H9 (cell line): ENCODE measurements around the gene CHST14. TPM values are rescaled to one million over a fixed set of nuclear protein-coding genes. Genes with fewer than 3 reads are reported as not detected.

Source experiments
- DNase-seq: peaks from one replicate; pipeline ENCODE4 v3.0.0-alpha.2; 2017
- H2AFZ ChIP-seq: one replicate; pipeline ENCODE4 v1.6.1; 2013; ENCODE audit warnings: mild to moderate bottlenecking, low read length, control low read depth, moderate library complexity
- H2AK5ac ChIP-seq: 2 replicates; pipeline ENCODE4 v1.6.1; 2013; ENCODE audit warnings: low read length, control low read depth, mixed read lengths; ENCODE audit not compliant: insufficient read length
- H2BK120ac ChIP-seq: one replicate; pipeline ENCODE4 v1.6.1; 2013; ENCODE audit warnings: low read depth, mild to moderate bottlenecking, low read length, control low read depth, inconsistent platforms; ENCODE audit not compliant: poor library complexity, severe bottlenecking
- H2BK12ac ChIP-seq: 2 replicates; pipeline ENCODE4 v1.6.1; 2013; ENCODE audit warnings: low read length, control low read depth, mixed read lengths, low read depth; ENCODE audit not compliant: insufficient read length
- H2BK15ac ChIP-seq: 2 replicates; pipeline ENCODE4 v1.6.1; 2013; ENCODE audit warnings: low read depth, low read length, control low read depth
- H2BK20ac ChIP-seq: one replicate; pipeline ENCODE4 v1.6.1; 2013; ENCODE audit warnings: low read depth, mild to moderate bottlenecking, low read length, control low read depth, inconsistent platforms; ENCODE audit not compliant: poor library complexity, severe bottlenecking
- H2BK5ac ChIP-seq: 2 replicates; pipeline ENCODE4 v1.6.1; 2013; ENCODE audit warnings: low read length, control low read depth, mixed read lengths; ENCODE audit not compliant: insufficient read length
- H3K14ac ChIP-seq: 2 replicates; pipeline ENCODE4 v1.6.1; 2013; ENCODE audit warnings: low read length, control low read depth; ENCODE audit not compliant: insufficient read depth
- H3K18ac ChIP-seq: 2 replicates; pipeline ENCODE4 v1.6.1; 2013; ENCODE audit warnings: low read depth, mild to moderate bottlenecking, mixed read lengths, low read length, control low read depth; ENCODE audit not compliant: insufficient read length
- H3K23ac ChIP-seq: 2 replicates; pipeline ENCODE4 v1.6.1; 2013; ENCODE audit warnings: low read length, control low read depth, mixed read lengths, low read depth; ENCODE audit not compliant: insufficient read length
- H3K23me2 ChIP-seq: 2 replicates; pipeline ENCODE4 v1.6.1; 2013; ENCODE audit warnings: low read depth, mild to moderate bottlenecking, mixed read lengths, low read length, control low read depth; ENCODE audit not compliant: insufficient read length, poor library complexity, severe bottlenecking
- H3K27ac ChIP-seq: 2 replicates; pipeline ENCODE4 v1.5.1; 2013; ENCODE audit warnings: low read length, control low read depth, mixed read lengths, low read depth; ENCODE audit not compliant: insufficient read length
- H3K27me3 ChIP-seq: 2 replicates; pipeline ENCODE4 v1.6.1; 2013; ENCODE audit warnings: low read length, control low read depth, inconsistent platforms; ENCODE audit not compliant: insufficient read depth
- H3K4ac ChIP-seq: 2 replicates; pipeline ENCODE4 v1.6.1; 2013; ENCODE audit warnings: low read depth, mild to moderate bottlenecking, control low read depth, inconsistent platforms, low read length, moderate library complexity
- H3K4me1 ChIP-seq: 2 replicates; pipeline ENCODE4 v1.6.1; 2013; ENCODE audit warnings: low read length, control low read depth, inconsistent platforms; ENCODE audit not compliant: insufficient read depth
- H3K4me2 ChIP-seq: 2 replicates; pipeline ENCODE4 v1.6.1; 2013; ENCODE audit warnings: low read length, control low read depth, mixed read lengths; ENCODE audit not compliant: insufficient read length, insufficient read depth
- H3K56ac ChIP-seq: 2 replicates; pipeline ENCODE4 v1.6.1; 2013; ENCODE audit warnings: low read depth, mild to moderate bottlenecking, mixed read lengths, low read length, control low read depth; ENCODE audit not compliant: insufficient read length
- H3K79me1 ChIP-seq: 2 replicates; pipeline ENCODE4 v1.6.1; 2013; ENCODE audit warnings: low read depth, mild to moderate bottlenecking, moderate library complexity, low read length, control low read depth, inconsistent platforms; ENCODE audit not compliant: insufficient read depth, poor library complexity, severe bottlenecking
- H3K79me2 ChIP-seq: 2 replicates; pipeline ENCODE4 v1.6.1; 2013; ENCODE audit warnings: low read length, control low read depth, inconsistent platforms; ENCODE audit not compliant: insufficient read depth
- H3K9ac ChIP-seq: 2 replicates; pipeline ENCODE4 v1.6.1; 2013; ENCODE audit warnings: low read length, control low read depth, mixed read lengths; ENCODE audit not compliant: insufficient read length; ENCODE audit errors: extremely low read depth
- H3K9me3 ChIP-seq: one replicate; pipeline ENCODE4 v1.6.1; 2013; ENCODE audit warnings: low read depth, low read length, inconsistent platforms; ENCODE audit not compliant: control insufficient read depth
- H3T11ph ChIP-seq: one replicate; pipeline ENCODE4 v1.6.1; 2013; ENCODE audit warnings: mild to moderate bottlenecking, low read length, control low read depth, inconsistent platforms
- H4K20me1 ChIP-seq: one replicate; pipeline ENCODE4 v1.6.1; 2013; ENCODE audit not compliant: control insufficient read depth, insufficient read length, insufficient read depth
- H4K5ac ChIP-seq: 2 replicates; pipeline ENCODE4 v1.6.1; 2013; ENCODE audit warnings: low read depth, mild to moderate bottlenecking, mixed read lengths, low read length, control low read depth; ENCODE audit not compliant: insufficient read length
- H4K8ac ChIP-seq: replicated peaks from 2 replicates; pipeline ENCODE4 v1.6.1; 2013; ENCODE audit warnings: low read length, control low read depth, mixed read lengths, low read depth; ENCODE audit not compliant: insufficient read length
- H4K91ac ChIP-seq: 2 replicates; pipeline ENCODE4 v1.6.1; 2013; ENCODE audit warnings: low read depth, mild to moderate bottlenecking, moderate library complexity, mixed read lengths, low read length, control low read depth; ENCODE audit not compliant: insufficient read length
- H3K27ac Mint-ChIP-seq, 3 experiments: 2 replicates in 2 of 3; 3 replicates in 1 of 3; pipeline ENCODE4 v1.8.0; 2020 to 2021; ENCODE audit warnings: mixed read lengths in 3 of 3, mild to moderate bottlenecking in 1 of 3, moderate library complexity in 1 of 3
- H3K27me3 Mint-ChIP-seq: 2 replicates; pipeline ENCODE4 v1.8.0; 2021; ENCODE audit warnings: low read depth, mild to moderate bottlenecking, moderate library complexity, mixed read lengths
- H3K36me3 Mint-ChIP-seq, 3 experiments: 2 replicates in 2 of 3; 3 replicates in 1 of 3; pipeline ENCODE4 v1.8.0; 2020 to 2021; ENCODE audit warnings: low read depth in 3 of 3, mixed read lengths in 3 of 3; ENCODE audit not compliant: insufficient read depth in 1 of 3
- H3K4me1 Mint-ChIP-seq, 2 experiments: 2 replicates each; pipeline ENCODE4 v1.8.0; 2020; ENCODE audit warnings: mixed read lengths in 2 of 2
- H3K4me3 Mint-ChIP-seq, 2 experiments: 2 replicates in 1 of 2; 3 replicates in 1 of 2; pipeline ENCODE4 v1.8.0; 2020 to 2021; ENCODE audit warnings: mild to moderate bottlenecking in 2 of 2, mixed read lengths in 2 of 2, moderate library complexity in 1 of 2
- H3K9me3 Mint-ChIP-seq, 2 experiments: 2 replicates in 1 of 2; 3 replicates in 1 of 2; pipeline ENCODE4 v1.8.0; 2020; ENCODE audit warnings: mild to moderate bottlenecking in 2 of 2, mixed read lengths in 2 of 2, moderate library complexity in 1 of 2
- CTCF ChIP-seq: fragments of 200-600 bp; sonication (generic); conservative IDR thresholded peaks from 3 replicates; pipeline ENCODE4 v1.8.0; 2021; ENCODE audit warnings: antibody characterized with exemption, mild to moderate bottlenecking
- WGBS: extraction: QIAGEN DNeasy Blood & Tissue Kit; methylation state at CpG from one replicate; pipeline ENCODE4 v1.1.7; 2013; ENCODE audit warnings: missing lambda C conversion rate, low lambda C conversion rate, mixed read lengths; ENCODE audit not compliant: insufficient read length; ENCODE audit errors: extremely low coverage; 5-methylcytosine and 5-hydroxymethylcytosine counted together
- total RNA-seq: library from RNA; stranded (reverse); gene quantifications from 2 replicates; pipeline ENCODE4 v1.2.1, GENCODE V29; 2021

The CHST14 gene
- total RNA-seq, 1 experiment from 2014 or later = 25.7 TPM

GRCh38 chr15:40451527-40452158, 19.1 kb upstream of the CHST14 start:
- H3K4ac ChIP-seq = no peak overlapping the region
- H3K4me2 ChIP-seq = no peak overlapping the region
- no peak overlapping the region for H3K27ac ChIP-seq
- H3K36me3 Mint-ChIP-seq = peaks cover 0 to 14% (median 7%) of the 10 kb centered on the region in 3 experiments; a peak in 4 of 7 replicates
- H2BK20ac ChIP-seq = no peak overlapping the region
- TF ChIP-seq CTCF = no peak
- no peaks in the 10 kb centered on the region for H3K27me3 ChIP-seq
- H3K18ac ChIP-seq = no peak overlapping the region
- peaks cover 66% of the 10 kb centered on the region; the same call in 1 of the 2 replicates for H3K79me2 ChIP-seq
- no peak overlapping the region for H4K91ac ChIP-seq
- no peaks in the 10 kb centered on the region for H3K9me3 ChIP-seq
- no CpG with 5 or more reads among the region's 3 CpGs for WGBS
- H4K5ac ChIP-seq = no peak overlapping the region
- H4K8ac ChIP-seq = no peak overlapping the region
- peak overlapping the region; percentile 46 to 94 (median 59); a peak in 5 of 7 replicates for H3K27ac Mint-ChIP-seq
- H3K23ac ChIP-seq = no peak overlapping the region
- no peak overlapping the region; a peak in 2 of 5 replicates for H3K4me3 Mint-ChIP-seq
- H3K23me2 ChIP-seq = no peaks in the 10 kb centered on the region
- no peak overlapping the region for H2BK12ac ChIP-seq
- no peak overlapping the region for H3K56ac ChIP-seq
- H3K9ac ChIP-seq = no peak overlapping the region
- no peak overlapping the region for H2AFZ ChIP-seq
- no peaks in the 10 kb centered on the region for H3K27me3 Mint-ChIP-seq
- peaks cover 6% of the 10 kb centered on the region for H3K79me1 ChIP-seq
- peaks cover 14% of the 10 kb centered on the region; the same call in 1 of the 2 replicates for H3K4me1 ChIP-seq
- no peak overlapping the region for H2AK5ac ChIP-seq
- no peak overlapping the region for H2BK5ac ChIP-seq
- H3T11ph ChIP-seq = no peak overlapping the region
- peaks cover 73 to 74% of the 10 kb centered on the region in 2 experiments for H3K4me1 Mint-ChIP-seq
- no peaks in the 10 kb centered on the region for H4K20me1 ChIP-seq
- H3K9me3 Mint-ChIP-seq = no peaks in the 10 kb centered on the region
- no peak overlapping the region for H2BK120ac ChIP-seq
- no peak overlapping the region for H3K14ac ChIP-seq
- no peak for DNase-seq
- H2BK15ac ChIP-seq = no peak overlapping the region
